ENCODE data around the gene FADS6. TPM values are rescaled to one million over a fixed set of nuclear protein-coding genes. Genes with fewer than 3 reads are reported as not detected.

FADS6 gene
- total RNA-seq, 1 donor from 2014 or later = not detected

DNA sequence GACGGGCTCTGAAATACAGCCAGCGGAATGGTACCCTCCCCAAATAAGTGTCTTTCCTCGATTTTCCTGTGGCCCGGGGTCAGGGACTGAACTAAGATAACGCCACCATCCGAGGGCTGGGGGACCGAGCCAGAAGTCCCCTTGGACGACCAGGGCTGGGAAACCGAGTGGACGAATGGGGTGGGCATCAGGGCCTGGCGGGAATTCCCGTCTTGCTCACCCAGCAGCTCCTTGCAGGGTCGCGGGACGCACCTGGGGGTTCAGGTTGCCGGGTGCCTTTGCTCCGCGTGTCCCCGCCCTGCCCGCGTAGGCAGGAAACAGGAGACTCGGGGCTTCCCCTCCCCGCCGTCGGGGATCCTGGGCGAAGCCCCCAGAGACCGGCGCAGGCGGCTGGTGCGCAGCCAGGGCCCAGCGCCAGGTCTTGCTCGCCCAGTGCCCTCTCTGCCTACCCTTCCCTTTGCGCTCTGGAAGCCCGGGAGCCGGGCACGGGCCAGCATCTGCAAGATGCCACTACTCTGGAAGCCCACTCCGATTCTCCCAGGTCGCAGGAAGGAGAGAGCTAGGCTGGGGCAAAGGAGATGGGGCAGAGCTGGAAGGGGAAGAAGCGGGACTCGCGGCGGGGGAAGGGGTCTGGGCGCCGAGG is 33.1 kb downstream of the FADS6 start:
- Mint-ChIP-seq H3K36me3 (ENCODE audit: low read depth, unreplicated experiment) (peaks cover 14% of the 10 kb centered on the region), H3K27ac (ENCODE audit: unreplicated experiment) (no peak overlapping the region), H3K4me1 (ENCODE audit: unreplicated experiment) (peaks cover 10% of the 10 kb centered on the region), H3K4me3 (ENCODE audit: unreplicated experiment) (no peak overlapping the region), H3K9me3 (ENCODE audit: unreplicated experiment) (no peaks in the 10 kb centered on the region), H3K27me3 (ENCODE audit: unreplicated experiment) (peaks cover 24% of the 10 kb centered on the region)
- no peak for TF ChIP-seq CTCF (IDR thresholded peaks at IDR 0.05; ENCODE audit: unreplicated experiment)
- DNase-seq (ENCODE audit: low spot score) = no peak

DNA sequence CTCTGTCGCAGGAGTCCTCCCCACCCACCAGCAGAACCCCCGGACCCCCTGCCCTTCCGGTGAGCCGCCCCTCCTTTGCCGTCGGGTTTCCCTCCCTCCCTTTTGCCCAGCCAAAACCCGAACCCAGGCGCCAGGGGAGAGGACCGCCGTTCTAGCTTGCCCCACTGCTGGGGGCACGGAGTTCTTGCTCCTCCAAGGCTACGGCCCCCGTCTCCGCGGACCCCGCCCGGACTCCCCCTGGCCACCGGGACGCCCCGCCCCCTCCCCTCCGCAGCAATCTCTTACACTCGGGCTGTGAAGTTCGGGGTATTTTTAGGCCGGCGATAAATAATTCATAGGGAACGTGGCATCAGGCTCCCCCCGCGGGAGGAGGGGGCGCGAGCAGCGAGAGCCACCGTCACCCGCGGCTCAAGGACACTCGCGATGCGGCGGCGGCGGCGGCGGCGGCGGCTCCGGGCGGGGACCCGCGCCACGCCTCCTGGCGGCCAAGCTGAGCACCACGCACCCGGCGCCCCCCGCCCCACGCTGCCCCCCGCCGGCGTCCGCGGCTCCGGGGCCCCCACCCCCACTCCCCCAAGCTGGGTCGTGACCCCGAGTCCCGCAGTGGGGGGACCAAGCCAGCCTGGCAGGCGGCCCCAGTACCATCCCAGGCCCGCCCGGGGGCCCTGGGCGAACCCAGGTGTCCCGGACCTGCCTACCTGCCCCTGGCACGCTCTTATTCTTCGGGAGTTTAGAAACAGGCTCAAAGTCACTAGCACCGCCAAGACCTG is 33.8 kb downstream of the FADS6 start, which contains the start of gene GRIN2C:
TSS of gene GRIN2C (minus strand) at position 427 of the 770 bp plus-strand sequence. CDS start 4,793 bp downstream, outside the sequence.
- H3K4me3 Mint-ChIP-seq (ENCODE audit: unreplicated experiment) = peak within 1 kb of the TSS; percentile 71
- H3K9me3 Mint-ChIP-seq (ENCODE audit: unreplicated experiment) = no peaks in the 10 kb centered on the region
- H3K4me1 Mint-ChIP-seq (ENCODE audit: unreplicated experiment) = peaks cover 3% of the 10 kb centered on the region
- peaks cover 6% of the 10 kb centered on the region for H3K36me3 Mint-ChIP-seq (ENCODE audit: low read depth, unreplicated experiment)
- H3K27me3 Mint-ChIP-seq (ENCODE audit: unreplicated experiment) = peaks cover 20% of the 10 kb centered on the region
- TF ChIP-seq CTCF (IDR thresholded peaks at IDR 0.05; ENCODE audit: unreplicated experiment) = peak; percentile 12
- no peak within 1 kb of the TSS for H3K27ac Mint-ChIP-seq (ENCODE audit: unreplicated experiment)
- peak; percentile 54 for DNase-seq (ENCODE audit: low spot score)

- TF ChIP-seq CTCF (IDR thresholded peaks at IDR 0.05; ENCODE audit: unreplicated experiment) = no peak
- Mint-ChIP-seq H3K9me3 (ENCODE audit: unreplicated experiment) (no peaks in the 10 kb centered on the region), H3K36me3 (ENCODE audit: low read depth, unreplicated experiment) (peaks cover 6% of the 10 kb centered on the region), H3K27ac (ENCODE audit: unreplicated experiment) (no peak overlapping the region), H3K4me1 (ENCODE audit: unreplicated experiment) (peaks cover 3% of the 10 kb centered on the region), H3K27me3 (ENCODE audit: unreplicated experiment) (peaks cover 22% of the 10 kb centered on the region), H3K4me3 (ENCODE audit: unreplicated experiment) (peak overlapping the region; percentile 71)
- DNase-seq (ENCODE audit: low spot score) = no peak
Measured at GRCh38 chr17:74858672-74859458, 34.6 kb downstream of the FADS6 start.

- no peak for DNase-seq (ENCODE audit: low spot score)
- no peaks in the 10 kb centered on the region for H3K9me3 Mint-ChIP-seq (ENCODE audit: unreplicated experiment)
- peaks cover 5% of the 10 kb centered on the region for H3K36me3 Mint-ChIP-seq (ENCODE audit: low read depth, unreplicated experiment)
- no peak overlapping the region for H3K4me3 Mint-ChIP-seq (ENCODE audit: unreplicated experiment)
- TF ChIP-seq CTCF (IDR thresholded peaks at IDR 0.05; ENCODE audit: unreplicated experiment) = no peak
- H3K27me3 Mint-ChIP-seq (ENCODE audit: unreplicated experiment) = peaks cover 23% of the 10 kb centered on the region
- H3K27ac Mint-ChIP-seq (ENCODE audit: unreplicated experiment) = no peak overlapping the region
- H3K4me1 Mint-ChIP-seq (ENCODE audit: unreplicated experiment) = peaks cover 3% of the 10 kb centered on the region
Measured at GRCh38 chr17:74857191-74857590, 36.2 kb downstream of the FADS6 start.

Data from endothelial cell (in vitro differentiated cells).